Mesenchymal stem cell (in vitro differentiated cells and primary cell): ENCODE measurements around the gene MAP3K14. TPM values are rescaled to one million over a fixed set of nuclear protein-coding genes. Genes with fewer than 3 reads are reported as not detected.

ENCODE experiments used
- DNase-seq: peaks from one replicate; pipeline ENCODE4 v3.0.0-alpha.2; 2013
- H2AFZ ChIP-seq: one replicate; pipeline ENCODE4 v1.6.1; 2013; ENCODE audit warnings: low read depth, mild to moderate bottlenecking, control low read depth, inconsistent platforms, low read length, moderate library complexity
- H2AK5ac ChIP-seq: 2 replicates; pipeline ENCODE4 v1.6.1; 2013; ENCODE audit warnings: low read length, moderate library complexity, mild to moderate bottlenecking, inconsistent platforms; ENCODE audit not compliant: severe bottlenecking
- H2BK120ac ChIP-seq: one replicate; pipeline ENCODE4 v1.6.1; 2013; ENCODE audit warnings: low read depth, mild to moderate bottlenecking, inconsistent platforms, low read length, moderate library complexity
- H2BK12ac ChIP-seq, 2 experiments: one replicate each; pipeline ENCODE4 v1.6.1; 2013; ENCODE audit warnings: inconsistent platforms in 2 of 2, low read length in 2 of 2, mild to moderate bottlenecking in 2 of 2, moderate library complexity in 2 of 2, control low read depth in 1 of 2
- H2BK15ac ChIP-seq: one replicate; pipeline ENCODE4 v1.6.1; 2013; ENCODE audit warnings: mild to moderate bottlenecking, low read depth, inconsistent platforms; ENCODE audit not compliant: poor library complexity, severe bottlenecking
- H2BK5ac ChIP-seq: 2 replicates; pipeline ENCODE4 v1.6.1; 2013; ENCODE audit warnings: low read depth, mild to moderate bottlenecking, low read length, control low read depth, inconsistent platforms; ENCODE audit not compliant: poor library complexity, severe bottlenecking
- H3K14ac ChIP-seq, 2 experiments: one replicate each; pipeline ENCODE4 v1.6.1; 2013; ENCODE audit warnings: inconsistent platforms in 2 of 2, low read length in 2 of 2, control low read depth in 1 of 2, mild to moderate bottlenecking in 1 of 2, moderate library complexity in 1 of 2
- H3K18ac ChIP-seq, 2 experiments: one replicate each; pipeline ENCODE4 v1.6.1; 2013; ENCODE audit warnings: inconsistent platforms in 2 of 2, low read length in 2 of 2, control low read depth in 1 of 2, low read depth in 1 of 2, mild to moderate bottlenecking in 1 of 2
- H3K23ac ChIP-seq, 2 experiments: one replicate each; pipeline ENCODE4 v1.6.1; 2013; ENCODE audit warnings: inconsistent platforms in 2 of 2, low read length in 2 of 2, mild to moderate bottlenecking in 2 of 2, moderate library complexity in 2 of 2, control low read depth in 1 of 2
- H3K27ac ChIP-seq: 2 replicates; pipeline ENCODE4 v1.5.1; 2013; ENCODE audit warnings: mild to moderate bottlenecking, moderate library complexity, low read length, control low read depth, inconsistent platforms; ENCODE audit not compliant: poor library complexity, severe bottlenecking
- H3K27me3 ChIP-seq, 2 experiments: 2 replicates each; pipeline versions ENCODE4 v1.6.1 to v1.7.0; 2013; ENCODE audit warnings: low read length in 2 of 2, mild to moderate bottlenecking in 2 of 2, moderate library complexity in 2 of 2, control low read depth in 1 of 2, inconsistent platforms in 1 of 2; ENCODE audit not compliant: control insufficient read depth in 1 of 2, insufficient read depth in 1 of 2
- H3K36me3 ChIP-seq, 2 experiments: 2 replicates each; pipeline versions ENCODE4 v1.6.1 to v1.7.0; 2013; ENCODE audit warnings: low read length in 2 of 2, control low read depth in 1 of 2, inconsistent platforms in 1 of 2, low read depth in 1 of 2, mild to moderate bottlenecking in 1 of 2; ENCODE audit not compliant: insufficient read depth in 2 of 2, control insufficient read depth in 1 of 2
- H3K4ac ChIP-seq, 2 experiments: one replicate each; pipeline ENCODE4 v1.6.1; 2013; ENCODE audit warnings: inconsistent platforms in 2 of 2, low read length in 2 of 2, mild to moderate bottlenecking in 2 of 2, moderate library complexity in 2 of 2, control low read depth in 1 of 2, low read depth in 1 of 2
- H3K4me1 ChIP-seq: 2 replicates; pipeline ENCODE4 v1.6.1; 2013; ENCODE audit warnings: low read depth, low read length, control low read depth; ENCODE audit not compliant: control insufficient read depth, insufficient read depth
- H3K4me2 ChIP-seq: 2 replicates; pipeline ENCODE4 v1.6.1; 2013; ENCODE audit warnings: low read length, mild to moderate bottlenecking, inconsistent platforms; ENCODE audit not compliant: poor library complexity, severe bottlenecking
- H3K4me3 ChIP-seq, 2 experiments: 2 replicates each; pipeline versions ENCODE4 v1.5.1 to v1.7.0; 2013; ENCODE audit warnings: low read length in 2 of 2, mild to moderate bottlenecking in 2 of 2, control low read depth in 1 of 2, low read depth in 1 of 2; ENCODE audit not compliant: insufficient read depth in 1 of 2
- H3K79me1 ChIP-seq: replicated peaks from 2 replicates; pipeline ENCODE4 v1.6.1; 2013; ENCODE audit warnings: mild to moderate bottlenecking, control low read depth, low read length, inconsistent platforms; ENCODE audit not compliant: poor library complexity, severe bottlenecking
- H3K9ac ChIP-seq: 2 replicates; pipeline ENCODE4 v1.7.0; 2013; ENCODE audit warnings: mild to moderate bottlenecking, low read length, moderate library complexity
- H3K9me3 ChIP-seq: 2 replicates; pipeline ENCODE4 v1.7.0; 2013; ENCODE audit warnings: mild to moderate bottlenecking, low read length; ENCODE audit not compliant: control insufficient read depth
- H4K8ac ChIP-seq: one replicate; pipeline ENCODE4 v1.6.1; 2013; ENCODE audit warnings: inconsistent platforms, mild to moderate bottlenecking, low read length, moderate library complexity
- H4K91ac ChIP-seq: one replicate; pipeline ENCODE4 v1.6.1; 2013; ENCODE audit warnings: mild to moderate bottlenecking, low read length, inconsistent platforms
- WGBS: methylation state at CpG from one replicate; pipeline ENCODE4 v1.1.7; 2013; ENCODE audit warnings: mixed read lengths; 5-methylcytosine and 5-hydroxymethylcytosine counted together
- polyA plus RNA-seq, 2 experiments: library from polyadenylated mRNA; stranded (reverse); fragments of 200-250 nt; gene quantifications; one replicate each; pipeline ENCODE4 v1.2.3, GENCODE V29; 2013

The MAP3K14 gene
- 1.1 TPM for polyA plus RNA-seq (2013, experiment 1 of 2)
- 1.4 TPM for polyA plus RNA-seq (2013, experiment 2 of 2)

DNA sequence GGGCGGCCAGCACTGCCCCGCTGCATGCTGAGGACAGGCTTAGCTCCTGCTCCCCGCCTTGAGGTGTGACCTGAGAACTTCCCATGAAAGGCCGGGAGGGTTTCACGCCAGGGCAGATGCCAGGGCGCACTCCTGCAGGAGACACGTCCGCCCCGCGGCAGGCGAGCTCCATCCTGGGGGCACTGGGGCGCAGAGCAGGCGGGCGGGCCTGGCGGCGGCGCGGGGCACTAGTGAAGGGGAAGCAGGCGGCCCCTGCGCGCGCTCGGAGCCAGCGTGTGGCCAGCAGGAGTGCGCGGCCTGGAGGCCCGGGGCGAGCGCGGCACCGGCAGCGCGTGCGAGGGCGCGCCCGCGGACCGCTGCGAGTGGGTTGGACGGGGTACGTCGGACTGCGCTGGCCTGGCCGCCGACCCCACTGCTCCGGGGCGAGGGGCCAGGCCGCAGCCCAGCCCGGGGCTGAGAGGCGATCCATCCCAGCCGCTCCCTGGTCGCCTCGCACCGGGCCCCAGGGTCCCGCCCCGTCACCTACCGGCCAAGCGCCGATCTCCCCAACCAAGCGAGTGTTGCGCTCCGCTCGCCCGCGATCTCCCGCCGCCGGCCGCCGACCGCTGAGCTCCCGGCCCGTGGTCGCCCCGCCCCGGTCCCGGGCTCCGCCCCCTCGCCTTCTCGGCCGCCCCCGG lies at the start of gene MAP3K14:
Gene MAP3K14, minus strand, starts transcription at position 587 of the 677 bp plus-strand sequence. CDS start 26,275 bp downstream, outside the sequence.
- H2BK120ac ChIP-seq = peak within 1 kb of the TSS; percentile 50
- H3K4me1 ChIP-seq = peaks cover 39% of the 10 kb centered on the region
- H2BK12ac ChIP-seq = peak within 1 kb of the TSS; percentile 81 to 84
- H2AFZ ChIP-seq = peak within 1 kb of the TSS; percentile 84
- H3K9ac ChIP-seq = peak within 1 kb of the TSS; percentile 91
- peak within 1 kb of the TSS; percentile 22 for H2AK5ac ChIP-seq
- no peaks in the 10 kb centered on the region for H3K9me3 ChIP-seq
- peak within 1 kb of the TSS; percentile 94 for H3K4me2 ChIP-seq
- H3K18ac ChIP-seq = peak within 1 kb of the TSS; percentile 75 to 94
- DNase-seq = peak; percentile 83
- peak within 1 kb of the TSS; percentile 98 for H2BK15ac ChIP-seq
- H3K27me3 ChIP-seq = no peaks in the 10 kb centered on the region
- H3K23ac ChIP-seq = peak within 1 kb of the TSS in 1 of 2 experiments; percentile 16
- peaks cover 0 to 5% of the 10 kb centered on the region in 2 experiments for H3K36me3 ChIP-seq
- peak within 1 kb of the TSS; percentile 95 for H3K27ac ChIP-seq
- WGBS = under 1% methylated on average over 74 of the region's 83 CpGs
- peak within 1 kb of the TSS; percentile 91 for H2BK5ac ChIP-seq
- H4K91ac ChIP-seq = peak within 1 kb of the TSS; percentile 82
- peak within 1 kb of the TSS; percentile 79 to 84 for H3K4ac ChIP-seq
- peak within 1 kb of the TSS in 1 of 2 experiments; percentile 86 for H3K14ac ChIP-seq
- H4K8ac ChIP-seq = peak within 1 kb of the TSS; percentile 88
- H3K4me3 ChIP-seq = peak within 1 kb of the TSS; percentile 88 to 91
- H3K79me1 ChIP-seq = no peaks in the 10 kb centered on the region

DNA sequence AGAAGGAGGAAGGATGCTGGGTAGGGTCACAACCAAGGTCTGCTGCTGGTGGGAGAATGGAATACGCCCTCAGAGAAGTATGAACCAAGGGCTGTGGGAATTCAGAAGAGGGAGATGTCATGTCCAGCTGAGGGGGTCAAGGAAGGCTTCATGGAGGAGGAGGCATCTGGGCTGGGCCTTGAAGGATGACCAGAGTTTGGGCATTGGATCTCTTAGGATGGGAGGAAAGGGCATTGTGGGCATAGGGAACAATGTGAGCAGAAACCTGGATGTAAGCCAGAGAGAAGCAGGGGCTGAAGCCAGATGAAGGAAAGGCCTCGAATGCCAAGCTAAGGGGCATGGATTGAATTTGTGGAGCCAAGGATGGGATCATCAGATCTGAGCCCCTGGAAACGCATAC lies 49.2 kb upstream of the MAP3K14 start:
- peak overlapping the region; percentile 73 for H2BK15ac ChIP-seq
- H4K8ac ChIP-seq = no peak overlapping the region
- WGBS = over 99% methylated on average over 3 of the region's 3 CpGs
- H3K9me3 ChIP-seq = no peaks in the 10 kb centered on the region
- peak overlapping the region; percentile 59 to 61 for H2BK12ac ChIP-seq
- no peak overlapping the region for H3K9ac ChIP-seq
- peaks cover 17% of the 10 kb centered on the region for H3K4me1 ChIP-seq
- H3K23ac ChIP-seq = no peak overlapping the region
- no peaks in the 10 kb centered on the region for H3K79me1 ChIP-seq
- no peak overlapping the region for H3K4me2 ChIP-seq
- H2BK5ac ChIP-seq = no peak overlapping the region
- peak overlapping the region in 1 of 2 experiments; percentile 37 for H3K18ac ChIP-seq
- no peak overlapping the region for H3K4me3 ChIP-seq
- no peak overlapping the region for H4K91ac ChIP-seq
- no peak overlapping the region for H3K4ac ChIP-seq
- DNase-seq = no peak
- no peak overlapping the region for H2AFZ ChIP-seq
- H3K27me3 ChIP-seq = peaks cover 0 to 11% of the 10 kb centered on the region in 2 experiments
- no peak overlapping the region for H2BK120ac ChIP-seq
- no peaks in the 10 kb centered on the region for H3K36me3 ChIP-seq
- H3K14ac ChIP-seq = no peak overlapping the region
- H2AK5ac ChIP-seq = peak overlapping the region; percentile 98
- H3K27ac ChIP-seq = no peak overlapping the region

DNA sequence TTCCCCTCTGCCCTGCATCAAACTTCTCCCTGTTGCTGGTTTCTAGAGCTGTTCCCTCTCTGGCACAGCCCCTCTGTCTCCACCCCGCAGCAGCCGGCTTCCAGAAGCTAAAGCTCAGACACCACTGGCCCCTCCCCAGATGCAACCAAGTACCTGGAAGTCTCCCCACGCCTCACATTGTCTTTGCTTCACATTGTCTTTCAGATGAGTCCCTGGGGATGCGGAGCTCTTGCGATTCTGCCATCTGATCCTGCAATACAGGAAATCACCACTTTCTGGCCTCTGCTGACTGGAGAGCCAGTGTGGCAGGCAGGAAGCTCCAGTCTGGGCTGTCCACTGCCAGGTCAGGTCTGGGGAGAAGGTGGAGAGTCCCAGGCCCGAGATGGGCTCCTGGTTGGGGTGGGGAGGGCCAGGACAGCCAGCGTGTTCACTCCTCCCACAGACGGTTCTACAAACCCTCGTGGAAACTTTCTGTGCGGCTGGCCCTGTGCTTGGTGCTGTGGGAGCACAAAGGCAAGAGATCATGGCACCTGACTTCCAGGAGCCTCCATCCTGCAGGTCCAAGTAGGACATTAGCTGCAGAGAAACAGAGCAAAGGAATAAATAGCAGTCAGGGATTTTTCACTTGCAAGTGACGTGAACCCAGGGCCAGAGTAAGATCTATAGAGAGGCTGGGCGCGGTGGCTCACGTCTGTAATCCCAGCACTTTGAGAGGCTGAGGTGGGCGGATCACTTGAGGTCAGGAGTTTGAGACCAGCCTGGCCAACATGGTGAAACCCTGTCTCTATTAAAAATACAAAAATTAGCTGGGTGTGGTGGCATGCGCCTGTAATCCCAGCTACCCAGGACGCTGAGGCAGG lies 47.9 kb upstream of the MAP3K14 start:
- Histone ChIP-seq H3K4me2 (no peak overlapping the region), H2BK15ac (peak overlapping the region; percentile 88), H3K27ac (no peak overlapping the region), H3K23ac (peak overlapping the region in 1 of 2 experiments; percentile 84), H3K18ac (peak overlapping the region; percentile 10 to 70), H2BK120ac (no peak overlapping the region), H2AK5ac (peak overlapping the region; percentile 11), H3K14ac (no peak overlapping the region), H4K8ac (peak overlapping the region; percentile 54), H3K36me3 (no peaks in the 10 kb centered on the region), H2BK12ac (peak overlapping the region in 1 of 2 experiments; percentile 70), H3K4me1 (peaks cover 15% of the 10 kb centered on the region), H3K4ac (peak overlapping the region; percentile 9 to 31), H3K27me3 (peaks cover 0 to 11% of the 10 kb centered on the region in 2 experiments), H3K9ac (no peak overlapping the region), H2BK5ac (no peak overlapping the region), H4K91ac (peak overlapping the region; percentile 9), H3K79me1 (no peaks in the 10 kb centered on the region), H3K4me3 (no peak overlapping the region), H2AFZ (peak overlapping the region; percentile 72), H3K9me3 (no peaks in the 10 kb centered on the region)
- DNase-seq = peak; percentile 72
- WGBS = 57% methylated on average over 13 of the region's 17 CpGs

DNA sequence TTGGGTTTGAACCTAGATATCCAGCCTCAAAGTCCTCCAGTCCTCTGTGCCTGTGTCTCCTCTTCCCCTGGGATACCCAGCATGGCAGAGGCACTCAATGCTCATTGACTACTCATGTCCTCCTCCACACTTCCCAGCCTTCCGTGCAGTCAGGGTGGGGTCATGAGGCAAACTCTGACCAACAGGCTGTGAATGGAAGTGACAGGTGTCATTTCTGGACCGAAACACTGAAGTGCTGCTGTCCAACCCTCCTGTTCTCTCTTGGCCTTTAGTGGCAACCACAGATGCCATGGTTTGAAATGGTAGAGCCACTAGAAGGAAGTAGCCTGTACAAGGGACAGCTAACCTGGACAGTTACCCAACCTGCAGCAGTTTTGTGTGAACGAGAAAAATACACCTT lies 46.7 kb upstream of the MAP3K14 start:
- Histone ChIP-seq H3K27ac (no peak overlapping the region), H2BK12ac (no peak overlapping the region), H2AK5ac (no peak overlapping the region), H3K79me1 (no peaks in the 10 kb centered on the region), H2BK120ac (no peak overlapping the region), H4K8ac (no peak overlapping the region), H3K4me3 (no peak overlapping the region), H3K9me3 (no peaks in the 10 kb centered on the region), H3K4ac (no peak overlapping the region), H2BK5ac (no peak overlapping the region), H3K4me2 (no peak overlapping the region), H4K91ac (no peak overlapping the region), H3K14ac (no peak overlapping the region), H3K27me3 (peaks cover 0 to 11% of the 10 kb centered on the region in 2 experiments), H3K4me1 (peaks cover 10% of the 10 kb centered on the region), H2BK15ac (no peak overlapping the region), H3K23ac (no peak overlapping the region), H2AFZ (no peak overlapping the region), H3K18ac (no peak overlapping the region), H3K9ac (no peak overlapping the region), H3K36me3 (no peaks in the 10 kb centered on the region)
- no peak for DNase-seq
- 100% methylated on average over 3 of the region's 3 CpGs for WGBS
